Transverse colon (tissue), 4 donors: ENCODE measurements around the gene PIP5K1B.

Experiments
- CTCF ChIP-seq, 5 experiments: fragments of 200-600 bp in 3 of 5; fragments of 450-650 bp in 2 of 5; sonication (generic) in 3 of 5; IDR thresholded peaks; 1 replicate in 2 of 5; 2 replicates in 3 of 5; pipeline ENCODE4 v1.5.1; 2016 to 2017; ENCODE audit warnings: antibody characterized with exemption in 5 of 5, inconsistent platforms in 3 of 5, mild to moderate bottlenecking in 2 of 5, moderate library complexity in 1 of 5
- EP300 ChIP-seq: sonication (generic); formaldehyde crosslinking; IDR thresholded peaks from one replicate; pipeline ENCODE4 v1.6.1; 2017; ENCODE audit warnings: antibody characterized with exemption, low read depth
- POLR2A ChIP-seq: fragments of 450-650 bp; IDR thresholded peaks from one replicate; pipeline ENCODE4 v1.6.1; 2016; ENCODE audit warnings: antibody characterized with exemption, mild to moderate bottlenecking, moderate library complexity
- POLR2AphosphoS5 ChIP-seq, 3 donors: sonication (generic); formaldehyde crosslinking; IDR thresholded peaks; one replicate each; pipeline ENCODE4 v1.6.1; 2016; ENCODE audit warnings: antibody characterized with exemption in 3 of 3

DNA sequence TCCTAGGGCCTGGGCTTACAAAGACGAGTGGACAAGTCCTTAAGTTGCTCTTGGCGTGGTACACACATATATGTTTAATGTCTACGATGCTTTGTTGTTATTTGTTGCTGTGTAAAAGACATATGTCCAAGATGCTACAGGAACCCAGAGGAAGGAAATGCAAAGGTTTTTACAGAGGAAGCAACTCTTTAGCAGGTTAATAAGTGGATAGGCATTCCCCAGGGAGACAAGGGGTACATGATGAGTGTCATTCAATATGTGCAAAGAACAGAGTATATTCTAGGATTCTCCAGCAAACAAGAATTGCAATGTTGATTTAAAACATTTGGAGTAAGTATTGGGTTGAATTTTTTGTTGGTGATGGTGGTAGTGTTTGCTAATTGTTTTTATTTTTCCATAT lies 92.1 kb downstream of the PIP5K1B start:
- TF ChIP-seq CTCF (IDR thresholded peaks at IDR 0.05), result no peak
- no peak for TF ChIP-seq POLR2AphosphoS5 (IDR thresholded peaks at IDR 0.05)
- no peak for TF ChIP-seq EP300
- TF ChIP-seq POLR2A, result no peak
